Posterior cingulate gyrus (tissue), 11 donors: Measurements from ENCODE around the gene ECM2.

Experiments
- DNase-seq, 10 donors: peaks; one replicate each; pipeline versions ENCODE4 v3.0.0 to v3.0.0-alpha.2; 2020 to 2021; ENCODE audit warnings: mixed read lengths in 3 of 10
- intact Hi-C: fragments of 100-400 bp; cut with DNase I; formaldehyde crosslinking; loops from one replicate; pipeline ENCODE4 v1.15.1; 2023

ECM2 gene

GRCh38 chr9:92528522-92528849 lies 7.3 kb downstream of the ECM2 start:
- DNase-seq, result no peak
- intact Hi-C loops, result no loop called here

GRCh38 chr9:92527832-92528521 lies 7.8 kb downstream of the ECM2 start:
- no peak for DNase-seq
- intact Hi-C loops, result no loop called here

GRCh38 chr9:92527291-92527828 lies 8.4 kb downstream of the ECM2 start:
- intact Hi-C loops, result no loop called here

GRCh38 chr9:92525306-92525705 lies 10.5 kb downstream of the ECM2 start:
- intact Hi-C loops, result no loop called here
- DNase-seq, result no peak

More at GRCh38 chr9:92527291-92527828, 8.4 kb downstream of the ECM2 start:
- no peak for DNase-seq

- intact Hi-C loops, result no loop called here
Measured at GRCh38 chr9:92524881-92525280, 10.9 kb downstream of the ECM2 start.

GRCh38 chr9:92522983-92523970 lies 12.5 kb downstream of the ECM2 start:
- intact Hi-C loops, result no loop called here
- no peak for DNase-seq

More at GRCh38 chr9:92524881-92525280, 10.9 kb downstream of the ECM2 start:
- DNase-seq, result no peak

GRCh38 chr9:92520837-92521236 lies 15.0 kb downstream of the ECM2 start:
- no peak for DNase-seq

GRCh38 chr9:92518199-92518598 lies 17.6 kb downstream of the ECM2 start:
- intact Hi-C loops, result no loop called here
- no peak for DNase-seq

More at GRCh38 chr9:92520837-92521236, 15.0 kb downstream of the ECM2 start:
- intact Hi-C loops, result no loop called here

GRCh38 chr9:92517046-92517445 lies 18.7 kb downstream of the ECM2 start:
- no peak for DNase-seq
- intact Hi-C loops, result no loop called here

GRCh38 chr9:92516521-92516920 lies 19.3 kb downstream of the ECM2 start:
- DNase-seq, result no peak
- intact Hi-C loops, result no loop called here

- DNase-seq, result no peak
- intact Hi-C loops, result no loop called here
Measured at GRCh38 chr9:92514635-92515034, 21.2 kb downstream of the ECM2 start.

- no peak for DNase-seq
- intact Hi-C loops, result no loop called here
Measured at GRCh38 chr9:92513349-92513748, 22.4 kb downstream of the ECM2 start.

GRCh38 chr9:92512622-92513021 lies 23.2 kb downstream of the ECM2 start:
- no peak for DNase-seq
- intact Hi-C loops, result no loop called here

- intact Hi-C loops, result no loop called here
- no peak for DNase-seq
Measured at GRCh38 chr9:92510747-92511146, 25.0 kb downstream of the ECM2 start.

- DNase-seq, result no peak
- intact Hi-C loops, result loop anchor here (10.0 kb wide), 1 partner anchor 106 kb away; no protein-coding TSS in a partner anchor
Measured at GRCh38 chr9:92509050-92509449, 26.7 kb downstream of the ECM2 start.

GRCh38 chr9:92508018-92508820 lies 27.6 kb downstream of the ECM2 start:
- intact Hi-C loops, result loop anchor here (10.0 kb wide), 1 partner anchor 107 kb away; no protein-coding TSS in a partner anchor
- peak in 2 of 10 donors; percentile 64 to 69 for DNase-seq

- intact Hi-C loops, result loop anchor here (10.0 kb wide), 1 partner anchor 107 kb away; no protein-coding TSS in a partner anchor
- DNase-seq, result no peak
Measured at GRCh38 chr9:92507496-92507895, 28.3 kb downstream of the ECM2 start.

GRCh38 chr9:92507005-92507404 lies 28.8 kb downstream of the ECM2 start:
- intact Hi-C loops, result loop anchor here (10.0 kb wide), 1 partner anchor 108 kb away; no protein-coding TSS in a partner anchor

GRCh38 chr9:92506184-92506857 lies 29.5 kb downstream of the ECM2 start:
- DNase-seq, result no peak

More at GRCh38 chr9:92507005-92507404, 28.8 kb downstream of the ECM2 start:
- DNase-seq, result peak in 1 of 10 donors; percentile 26

More at GRCh38 chr9:92506184-92506857, 29.5 kb downstream of the ECM2 start:
- intact Hi-C loops, result loop anchor here (10.0 kb wide), 1 partner anchor 108 kb away; no protein-coding TSS in a partner anchor
